ENCODE results near the gene HECTD4. TPM values are rescaled to one million over a fixed set of nuclear protein-coding genes. Genes with fewer than 3 reads are reported as not detected.
"Not testable (repeated sequence)": the region's sequence is repeated elsewhere in the genome, so short reads cannot be mapped to it uniquely, and the experiment has no call there.

Gene HECTD4
- total RNA-seq, 1 experiment from 2014 or later: 65.7 TPM

DNA sequence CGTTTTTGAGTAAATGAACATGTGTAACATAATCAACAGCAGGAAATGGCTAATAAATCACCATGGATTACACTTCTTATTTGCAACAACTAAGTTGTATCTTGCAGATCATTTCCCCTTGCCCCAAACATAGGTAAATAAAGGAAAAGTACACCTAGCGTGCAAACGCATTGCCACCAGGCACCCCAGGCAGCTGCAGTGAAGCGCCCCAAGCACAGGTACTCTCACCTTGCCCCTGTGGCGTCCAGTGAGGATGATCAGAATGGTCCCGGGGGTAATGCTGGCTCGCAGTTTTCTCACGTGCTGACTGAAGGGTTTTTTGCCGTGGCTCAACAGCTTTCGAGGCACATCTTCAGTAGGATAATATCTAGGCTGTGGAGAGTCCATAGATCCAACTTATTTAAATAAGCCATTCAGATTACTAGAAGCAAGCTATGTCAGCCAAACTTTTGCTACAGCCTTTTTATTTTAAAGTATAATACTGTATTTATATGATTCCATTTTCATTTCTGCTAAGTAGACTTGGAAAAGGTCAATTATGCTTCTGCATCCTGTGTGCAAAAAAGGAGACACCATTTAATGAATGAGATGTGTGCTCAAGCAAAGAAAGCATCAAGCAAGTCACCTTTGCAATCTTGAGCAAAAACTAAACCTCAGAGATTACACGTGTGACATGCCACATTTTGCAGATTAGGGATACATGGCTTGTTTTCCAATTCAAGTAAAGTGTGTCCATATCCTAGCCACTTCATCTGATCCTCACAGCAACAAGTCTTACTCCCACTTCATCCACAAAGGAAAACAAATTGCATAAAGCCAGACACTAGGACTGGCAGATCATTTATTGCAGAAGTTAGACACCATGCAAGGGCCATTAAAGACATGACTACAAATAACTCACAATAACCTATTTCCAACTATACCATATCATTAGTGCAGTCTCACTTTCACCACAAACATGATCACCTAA, 24.6 kb upstream of the HECTD4 start:
- Mint-ChIP-seq H3K4me1 (ENCODE audit: low read depth, unreplicated experiment) (peaks cover 36% of the 10 kb centered on the region), H3K9me3 (ENCODE audit: low read depth, unreplicated experiment) (no peaks in the 10 kb centered on the region), H3K4me3 (ENCODE audit: low read depth, unreplicated experiment) (peak overlapping the region; percentile 99), H3K36me3 (ENCODE audit: insufficient read depth, unreplicated experiment) (peaks cover 59% of the 10 kb centered on the region), H3K27me3 (ENCODE audit: unreplicated experiment) (no peaks in the 10 kb centered on the region), H3K27ac (ENCODE audit: unreplicated experiment) (no peak overlapping the region)
- no peak for DNase-seq
- TF ChIP-seq CTCF (IDR thresholded peaks at IDR 0.05; ENCODE audit: unreplicated experiment): no peak
- CTCF ChIA-PET: no interaction called here
- intact Hi-C loops (cut with micrococcal nuclease; ENCODE audit: unreplicated experiment): no loop called here
- BruUV-seq (replicated peaks): no TSS peak

DNA sequence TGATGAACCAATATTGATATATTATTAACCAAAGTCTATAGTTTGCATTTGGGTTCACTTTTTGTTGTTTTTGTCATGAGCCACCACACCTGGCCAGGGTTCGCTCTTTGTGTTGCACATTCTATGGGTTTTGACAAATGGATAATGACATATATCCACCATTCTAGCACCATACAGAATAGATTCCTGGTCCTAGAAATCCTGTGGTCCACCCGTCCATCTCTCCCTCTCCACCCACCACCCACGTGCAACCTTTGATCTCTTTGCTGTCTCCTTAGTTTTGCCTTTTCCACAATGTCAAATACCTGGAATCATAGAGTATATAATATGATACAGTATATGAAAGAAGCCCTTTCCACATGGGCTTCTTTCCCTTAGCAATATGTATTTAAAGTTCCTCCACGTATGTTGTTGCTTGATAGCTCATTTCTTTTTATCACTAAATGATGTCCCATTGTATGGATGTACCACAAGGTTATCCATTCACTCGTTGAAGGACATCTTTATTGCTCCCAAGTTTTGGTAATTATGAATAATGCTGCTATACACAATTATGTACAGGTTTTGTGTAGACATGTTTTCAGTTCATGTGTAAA, 19.8 kb upstream of the HECTD4 start:
- CTCF ChIA-PET: interaction anchor here (0.7 kb wide), 1 partner anchor 12 kb away, joined by 3 read pairs; no protein-coding TSS in a partner anchor
- Mint-ChIP-seq H3K9me3 (ENCODE audit: low read depth, unreplicated experiment) (no peaks in the 10 kb centered on the region), H3K36me3 (ENCODE audit: insufficient read depth, unreplicated experiment) (peaks cover 34% of the 10 kb centered on the region), H3K27me3 (ENCODE audit: unreplicated experiment) (no peaks in the 10 kb centered on the region), H3K27ac (ENCODE audit: unreplicated experiment) (no peak overlapping the region), H3K4me3 (ENCODE audit: low read depth, unreplicated experiment) (no peak overlapping the region), H3K4me1 (ENCODE audit: low read depth, unreplicated experiment) (peaks cover 9% of the 10 kb centered on the region)
- intact Hi-C loops (cut with micrococcal nuclease; ENCODE audit: unreplicated experiment): no loop called here
- no TSS peak for BruUV-seq (replicated peaks)
- DNase-seq: no peak
- no peak for TF ChIP-seq CTCF (IDR thresholded peaks at IDR 0.05; ENCODE audit: unreplicated experiment)

DNA sequence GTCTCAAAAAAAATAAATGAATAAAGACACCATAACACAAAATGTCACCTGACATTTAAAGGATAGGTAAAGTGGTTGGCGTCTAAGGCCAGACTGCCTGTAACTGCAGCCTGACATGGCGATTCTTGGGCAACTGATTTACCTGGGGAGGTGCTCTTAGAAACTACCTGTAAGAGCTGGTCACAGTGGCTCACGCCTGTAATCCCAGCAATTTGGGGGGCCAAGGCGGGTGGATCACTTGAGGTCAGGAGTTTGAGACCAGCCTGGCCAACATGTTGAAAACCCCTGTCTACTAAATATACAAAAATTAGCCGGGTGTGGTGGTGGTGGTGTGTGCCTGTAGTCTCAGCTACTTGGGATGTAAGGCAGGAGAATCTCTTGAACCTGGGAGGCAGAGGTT, 18.8 kb upstream of the HECTD4 start:
- Mint-ChIP-seq H3K9me3 (ENCODE audit: low read depth, unreplicated experiment) (no peaks in the 10 kb centered on the region), H3K27ac (ENCODE audit: unreplicated experiment) (no peak overlapping the region), H3K4me1 (ENCODE audit: low read depth, unreplicated experiment) (peaks cover 7% of the 10 kb centered on the region), H3K36me3 (ENCODE audit: insufficient read depth, unreplicated experiment) (peaks cover 27% of the 10 kb centered on the region), H3K27me3 (ENCODE audit: unreplicated experiment) (no peaks in the 10 kb centered on the region), H3K4me3 (ENCODE audit: low read depth, unreplicated experiment) (no peak overlapping the region)
- intact Hi-C loops (cut with micrococcal nuclease; ENCODE audit: unreplicated experiment): no loop called here
- no TSS peak for BruUV-seq (replicated peaks)
- TF ChIP-seq CTCF (IDR thresholded peaks at IDR 0.05; ENCODE audit: unreplicated experiment): no peak
- CTCF ChIA-PET: interaction anchor here (0.6 to 0.7 kb wide), 2 partner anchors 219 to 500 kb away, joined by 3 to 4 read pairs; no protein-coding TSS in a partner anchor
- DNase-seq: no peak

DNA sequence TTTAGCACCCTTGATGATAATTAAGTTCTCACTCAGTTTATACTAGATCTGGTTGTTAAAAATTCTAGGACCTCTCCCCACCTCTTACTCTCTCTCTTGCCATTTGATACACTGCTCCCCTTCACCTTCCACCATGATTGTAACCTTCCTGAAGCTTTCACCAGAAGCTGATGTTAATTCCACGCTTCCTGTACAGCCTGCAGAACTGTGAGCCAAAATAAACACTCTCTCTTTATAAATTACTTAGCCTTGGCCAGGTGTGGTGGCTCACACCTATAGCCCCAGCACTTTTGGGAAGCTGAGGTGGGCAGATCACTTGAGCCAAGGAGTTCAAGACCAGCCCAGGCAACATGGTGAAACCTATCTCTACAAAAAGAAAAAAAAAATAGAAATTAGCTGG, 11.1 kb upstream of the HECTD4 start:
- peaks cover 5% of the 10 kb centered on the region for H3K9me3 Mint-ChIP-seq (ENCODE audit: low read depth, unreplicated experiment)
- no peak for TF ChIP-seq CTCF (IDR thresholded peaks at IDR 0.05; ENCODE audit: unreplicated experiment)
- CTCF ChIA-PET: no interaction called here
- intact Hi-C loops (cut with micrococcal nuclease; ENCODE audit: unreplicated experiment): no loop called here
- no peak overlapping the region for H3K4me3 Mint-ChIP-seq (ENCODE audit: low read depth, unreplicated experiment)
- H3K27ac Mint-ChIP-seq (ENCODE audit: unreplicated experiment): no peak overlapping the region
- peaks cover 1% of the 10 kb centered on the region for H3K36me3 Mint-ChIP-seq (ENCODE audit: insufficient read depth, unreplicated experiment)
- BruUV-seq (replicated peaks): no TSS peak
- DNase-seq: no peak
- no peaks in the 10 kb centered on the region for H3K27me3 Mint-ChIP-seq (ENCODE audit: unreplicated experiment)
- H3K4me1 Mint-ChIP-seq (ENCODE audit: low read depth, unreplicated experiment): no peaks in the 10 kb centered on the region

DNA sequence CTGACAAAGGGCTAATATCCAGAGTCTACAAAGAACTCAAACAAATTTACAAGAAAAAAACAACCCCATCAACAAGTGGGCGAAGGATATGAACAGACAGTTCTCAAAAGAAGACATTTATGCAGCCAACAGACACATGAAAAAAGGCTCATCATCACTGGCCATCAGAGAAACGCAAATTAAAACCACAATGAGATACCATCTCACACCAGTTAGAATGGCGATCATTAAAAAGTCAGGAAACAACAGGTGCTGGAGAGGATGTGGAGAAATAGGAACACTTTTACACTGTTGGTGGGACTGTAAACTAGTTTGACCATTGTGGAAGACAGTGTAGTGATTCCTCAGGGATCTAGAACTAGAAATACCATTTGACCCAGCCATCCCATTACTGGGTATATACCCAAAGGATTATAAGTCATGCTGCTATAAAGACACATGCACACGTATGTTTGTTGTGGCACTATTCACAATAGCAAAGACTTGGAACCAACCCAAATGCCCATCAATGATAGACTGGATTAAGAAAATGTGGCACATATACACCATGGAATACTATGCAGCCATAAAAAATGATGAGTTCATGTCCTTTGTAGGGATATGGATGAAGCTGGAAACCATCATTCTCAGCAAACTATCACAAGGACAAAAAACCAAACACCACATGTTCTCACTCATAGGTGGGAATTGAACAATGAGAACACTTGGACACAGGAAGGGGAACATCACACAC, 7.9 kb upstream of the HECTD4 start:
- H3K36me3 Mint-ChIP-seq (ENCODE audit: insufficient read depth, unreplicated experiment); BruUV-seq (replicated peaks); H3K4me1 Mint-ChIP-seq (ENCODE audit: low read depth, unreplicated experiment); H3K4me3 Mint-ChIP-seq (ENCODE audit: low read depth, unreplicated experiment); DNase-seq; H3K9me3 Mint-ChIP-seq (ENCODE audit: low read depth, unreplicated experiment); H3K27me3 Mint-ChIP-seq (ENCODE audit: unreplicated experiment); H3K27ac Mint-ChIP-seq (ENCODE audit: unreplicated experiment); CTCF ChIA-PET: not testable (repeated sequence)
- intact Hi-C loops (cut with micrococcal nuclease; ENCODE audit: unreplicated experiment): loop anchor here (5.0 to 10.0 kb wide), 3 partner anchors 113 to 445 kb away; no protein-coding TSS in a partner anchor

Measured in Calu3 (cell line).